GM21423 (cell line): Measurements from ENCODE around the gene C19orf33.
"Not testable (repeated sequence)": the region's sequence is repeated elsewhere in the genome, so short reads cannot be mapped to it uniquely, and the experiment has no call there.

Experiments used
- ATAC-seq: cut with Tn5 transposase; IDR thresholded peaks from one replicate; pipeline ENCODE4 v1.9.1; 2021; ENCODE audit warnings: mild to moderate bottlenecking, moderate library complexity; ENCODE audit not compliant: unreplicated experiment

The C19orf33 gene

GRCh38 chr19:38335949-38336637 is 32.0 kb downstream of the C19orf33 start:
- ATAC-seq = peak; percentile 61

- peak; percentile 49 for ATAC-seq
These were observed 32.7 kb downstream of the C19orf33 start for GRCh38 chr19:38336638-38337359.

- no peak for ATAC-seq
These were observed 33.3 kb downstream of the C19orf33 start for GRCh38 chr19:38337360-38337653.

DNA sequence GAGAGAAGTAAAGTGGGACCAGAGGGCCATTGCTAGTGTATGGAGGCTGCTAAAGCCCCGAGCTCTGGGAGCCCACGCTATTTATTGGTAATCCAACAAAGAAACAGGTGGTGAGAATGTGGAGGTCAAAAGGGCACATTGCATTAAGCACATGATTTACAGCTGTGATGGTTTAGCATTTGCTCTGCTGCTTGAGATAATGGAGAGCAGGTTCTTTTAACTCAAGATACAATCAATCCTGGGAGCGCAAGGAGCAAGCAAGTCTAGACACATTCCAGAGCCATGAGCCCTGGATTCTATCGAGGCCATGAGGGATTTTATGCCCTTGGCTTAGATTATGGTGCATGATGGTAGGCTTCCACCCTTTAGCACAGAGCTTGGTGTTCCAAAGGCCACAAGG is 35.0 kb downstream of the C19orf33 start:
- not testable (repeated sequence) for ATAC-seq

GRCh38 chr19:38340927-38341326 is 36.9 kb downstream of the C19orf33 start:
- ATAC-seq = no peak

- no peak for ATAC-seq
These were observed 42.8 kb downstream of the C19orf33 start for GRCh38 chr19:38346837-38347236.

- no peak for ATAC-seq
These were observed 46.8 kb downstream of the C19orf33 start for GRCh38 chr19:38350883-38351282.

DNA sequence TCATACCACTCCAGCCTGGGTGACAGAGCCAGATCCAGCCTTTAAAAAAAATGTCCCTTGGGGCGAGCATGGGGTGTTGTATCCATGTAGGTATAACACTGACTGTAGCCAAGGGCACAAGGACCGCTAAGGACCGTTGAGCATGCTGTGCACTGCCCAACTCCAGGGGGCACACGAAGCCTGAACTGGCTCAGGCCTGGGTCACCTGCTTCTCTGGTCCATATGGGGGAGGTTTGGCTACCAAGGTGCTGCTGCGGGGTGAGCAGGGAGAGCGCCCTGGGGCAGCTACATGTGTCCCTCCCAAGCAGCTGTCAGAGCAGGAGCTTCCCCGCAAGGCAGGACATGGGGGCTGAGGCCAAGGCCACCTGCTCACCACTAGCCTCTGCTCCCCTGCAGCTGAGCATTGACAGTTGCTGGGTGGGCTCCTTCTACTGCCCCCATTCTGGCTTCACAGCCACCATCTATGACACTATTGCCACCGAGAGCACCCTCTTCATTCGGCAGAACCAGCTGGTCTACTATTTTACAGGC is 47.9 kb downstream of the C19orf33 start:
- no peak for ATAC-seq

GRCh38 chr19:38352611-38353010 is 48.6 kb downstream of the C19orf33 start:
- ATAC-seq = no peak
